GM19023 (cell line): ENCODE measurements around the gene CERS6.
"Not testable (repeated sequence)": the region's sequence is repeated elsewhere in the genome, so short reads cannot be mapped to it uniquely, and the experiment has no call there.

Experiments
- ATAC-seq: cut with Tn5 transposase; IDR thresholded peaks from one replicate; pipeline ENCODE4 v1.9.1; 2021; ENCODE audit warnings: mild to moderate bottlenecking, moderate library complexity; ENCODE audit not compliant: unreplicated experiment

Gene CERS6

DNA sequence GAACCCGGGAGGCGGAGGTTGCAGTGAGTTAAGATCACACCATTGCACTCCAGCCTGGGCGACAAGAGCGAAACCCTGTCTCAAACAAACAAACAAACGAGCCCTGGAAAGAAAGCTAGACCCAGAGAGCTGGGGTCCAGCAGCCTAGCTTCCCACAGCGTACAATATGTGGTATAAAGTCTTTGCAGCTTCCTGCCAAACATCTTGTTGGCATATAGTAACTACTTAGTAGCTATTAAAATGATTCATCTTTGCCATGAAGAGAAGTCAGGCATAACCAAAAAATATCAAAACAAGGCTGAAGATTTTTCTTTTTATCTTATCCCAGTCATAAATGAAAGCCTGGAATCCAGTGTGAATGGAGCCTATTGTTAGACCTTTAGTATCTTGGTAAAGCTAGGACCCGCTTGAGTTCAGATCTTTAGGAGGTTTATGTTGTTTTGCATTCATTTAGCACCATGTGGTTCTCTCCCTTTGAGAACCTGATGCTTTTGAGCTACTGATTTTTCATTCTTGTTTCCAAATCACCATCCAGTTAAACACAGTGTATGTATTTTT, 206.7 kb downstream of the CERS6 start:
- no peak for ATAC-seq

DNA sequence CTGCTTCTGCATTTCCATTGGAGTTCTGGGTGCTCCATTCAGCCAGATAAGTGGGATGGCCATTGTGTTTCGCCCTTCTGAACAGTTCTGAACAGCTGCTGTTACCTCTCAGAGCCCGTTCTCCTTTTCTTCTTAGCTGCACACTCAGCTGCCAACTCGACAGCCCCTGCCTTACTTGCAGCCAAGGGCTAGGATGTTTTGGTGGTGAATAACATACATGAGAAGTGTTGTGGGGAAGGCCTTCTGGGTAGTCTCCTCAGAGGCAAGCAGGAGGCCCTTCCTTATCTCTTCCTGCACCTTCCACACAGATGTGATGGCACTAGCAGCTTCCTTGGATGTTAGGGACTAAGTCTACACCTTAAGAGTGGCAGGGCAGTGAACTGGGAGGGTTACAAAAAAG, 207.9 kb downstream of the CERS6 start:
- no peak for ATAC-seq

DNA sequence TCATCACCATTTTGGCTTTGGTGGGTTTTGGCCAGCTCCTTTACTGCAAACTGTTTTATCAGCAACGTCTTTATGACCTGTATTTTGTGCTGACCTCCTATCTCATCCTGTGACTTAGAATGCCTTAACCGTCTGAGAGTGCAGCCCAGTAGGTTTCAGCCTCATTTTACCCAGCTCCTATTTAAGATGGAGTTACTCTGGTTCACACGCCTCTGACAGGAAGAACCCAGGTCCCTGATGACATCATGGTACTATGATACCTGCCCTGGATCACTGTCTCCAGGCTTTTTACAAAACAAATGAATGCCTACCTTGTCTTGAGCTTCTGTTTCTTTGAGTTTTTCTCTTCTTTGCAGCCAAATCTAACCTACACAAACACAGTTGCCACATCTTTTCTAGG, 208.6 kb downstream of the CERS6 start:
- ATAC-seq = not testable (repeated sequence)

DNA sequence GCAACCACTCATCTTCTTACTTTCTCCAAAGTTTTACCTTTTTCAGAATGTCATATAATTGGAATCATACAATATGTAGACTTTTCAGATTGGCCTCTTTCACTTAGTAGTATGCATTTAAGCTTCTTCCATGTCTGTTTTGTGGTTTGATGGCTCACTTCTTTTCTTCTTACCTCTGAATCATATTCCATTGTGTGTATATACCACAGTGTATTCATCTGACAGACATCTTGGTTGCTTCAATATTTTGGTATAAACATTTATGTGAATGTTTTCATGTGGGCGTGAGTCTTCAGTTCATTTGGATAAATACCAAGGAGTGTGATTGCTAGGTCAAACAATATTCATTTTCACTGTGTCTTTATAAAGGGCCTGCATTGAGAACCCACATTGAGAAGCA, 210.3 kb downstream of the CERS6 start:
- ATAC-seq = no peak

DNA sequence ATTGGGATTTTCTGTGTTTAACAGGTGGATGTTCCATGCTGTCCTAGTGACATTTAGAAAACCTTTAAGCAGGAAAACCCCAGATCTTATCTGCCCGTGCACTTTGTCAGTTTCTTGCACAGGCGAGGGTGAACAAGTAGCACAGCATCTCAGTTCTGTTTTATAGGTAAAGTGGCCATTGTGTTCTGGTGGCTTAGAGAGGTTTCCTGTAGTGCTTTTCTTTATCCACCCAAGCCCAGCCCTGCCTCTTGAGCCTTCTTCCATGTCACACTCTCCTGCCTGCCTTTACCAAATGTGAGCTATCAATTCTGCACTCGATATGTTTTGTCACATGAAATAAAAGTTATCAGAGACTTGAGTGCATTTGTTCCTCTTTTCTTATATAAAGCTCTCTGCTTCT, 211.1 kb downstream of the CERS6 start:
- ATAC-seq = no peak

DNA sequence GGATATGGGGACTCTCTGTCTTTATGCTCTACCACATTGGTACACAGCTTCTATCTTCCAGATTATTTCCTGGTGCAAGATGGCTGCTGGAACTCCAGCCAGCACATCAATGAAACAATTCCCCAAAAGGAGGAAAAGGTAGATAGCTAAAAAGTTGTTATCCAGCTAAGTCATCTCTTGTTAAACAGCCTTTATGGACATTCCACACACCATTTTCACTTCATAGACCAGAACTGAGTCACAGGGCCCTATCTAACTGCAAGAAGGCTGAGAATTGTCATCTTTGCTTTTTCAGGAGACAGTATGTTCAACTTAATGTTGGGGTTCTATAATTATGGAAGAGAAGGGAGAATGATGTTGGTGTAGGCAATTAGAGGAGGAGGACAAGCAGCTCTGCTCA, 213.1 kb downstream of the CERS6 start:
- no peak for ATAC-seq

DNA sequence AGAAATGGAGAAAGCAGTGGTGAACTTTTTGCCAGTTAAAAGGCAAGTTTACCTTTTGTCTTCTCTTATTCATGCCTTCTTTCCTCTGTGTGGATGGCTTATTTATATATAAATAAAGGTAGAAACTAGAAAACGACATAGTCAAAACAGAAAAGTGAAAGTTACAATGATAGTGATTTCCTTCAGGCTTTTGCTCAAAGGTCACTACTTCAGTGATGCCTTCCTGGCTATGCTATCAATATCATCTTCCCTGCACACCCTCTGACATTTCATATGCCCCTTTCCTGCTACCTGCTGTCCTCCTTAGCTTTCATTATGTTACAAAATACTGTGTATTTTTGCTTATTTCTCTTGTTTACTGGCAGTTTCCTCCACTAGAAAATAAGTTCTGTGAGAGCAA, 214.4 kb downstream of the CERS6 start:
- no peak for ATAC-seq

DNA sequence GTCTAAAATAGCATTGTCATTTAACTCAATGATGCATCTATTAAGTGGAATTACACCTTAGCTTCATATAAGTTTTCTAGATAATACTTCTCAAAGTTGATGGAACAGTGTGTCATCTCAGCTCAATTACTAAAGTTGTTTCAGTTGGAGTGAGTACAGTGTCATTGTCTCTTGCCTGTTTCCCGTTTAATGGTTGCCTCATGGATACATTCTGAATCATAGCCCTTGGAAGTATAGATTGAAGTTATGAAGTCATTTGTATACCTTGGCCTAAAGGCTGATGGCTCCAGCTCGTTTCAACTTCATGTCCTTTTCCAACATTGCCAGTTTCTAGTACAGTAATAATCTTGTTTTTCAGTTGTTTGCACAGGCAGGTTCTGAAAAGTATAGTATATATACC, 215.9 kb downstream of the CERS6 start:
- ATAC-seq = no peak

DNA sequence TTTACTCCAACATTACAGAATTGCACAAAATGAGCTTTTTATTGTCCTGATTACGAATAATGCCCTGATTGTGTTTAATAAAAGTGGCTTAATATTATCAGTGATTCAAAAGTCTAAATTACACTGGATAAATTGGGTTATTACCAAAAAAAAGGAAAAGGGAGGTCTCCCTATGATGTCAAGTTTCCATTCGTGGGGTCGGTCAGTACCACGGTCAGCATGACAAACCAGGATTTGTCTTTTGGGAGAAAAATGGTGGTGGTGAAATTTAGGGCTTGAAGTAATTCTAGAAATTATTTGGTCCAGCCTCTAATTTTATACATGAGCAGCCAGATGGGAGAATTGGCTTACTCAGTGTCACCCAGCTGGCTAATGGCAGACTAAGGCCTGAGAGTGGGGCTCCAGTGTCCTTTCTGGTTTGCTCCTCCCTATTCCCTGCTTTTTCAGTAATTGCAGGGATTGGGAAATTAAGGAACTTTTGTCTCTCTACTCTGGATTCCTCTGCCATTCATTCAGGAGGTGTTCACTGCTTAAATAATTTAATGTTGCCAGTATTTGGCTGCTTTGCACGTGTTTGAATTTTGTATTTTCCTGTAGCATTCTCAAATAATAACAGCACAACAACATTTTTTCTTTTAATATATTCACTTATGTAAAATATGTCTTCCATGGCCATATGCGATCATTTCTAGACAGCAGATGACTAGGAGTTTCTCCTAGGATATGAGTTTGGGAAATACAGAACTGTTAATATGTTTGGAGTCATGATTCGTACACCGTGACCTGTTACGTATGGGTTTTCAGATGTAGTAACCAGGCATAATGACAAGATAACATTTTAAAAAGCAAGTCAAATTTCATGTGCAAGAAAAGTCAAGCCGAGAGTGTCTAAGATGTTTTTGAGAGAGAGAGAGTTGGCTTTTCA, 217.5 kb downstream of the CERS6 start:
- no peak for ATAC-seq

DNA sequence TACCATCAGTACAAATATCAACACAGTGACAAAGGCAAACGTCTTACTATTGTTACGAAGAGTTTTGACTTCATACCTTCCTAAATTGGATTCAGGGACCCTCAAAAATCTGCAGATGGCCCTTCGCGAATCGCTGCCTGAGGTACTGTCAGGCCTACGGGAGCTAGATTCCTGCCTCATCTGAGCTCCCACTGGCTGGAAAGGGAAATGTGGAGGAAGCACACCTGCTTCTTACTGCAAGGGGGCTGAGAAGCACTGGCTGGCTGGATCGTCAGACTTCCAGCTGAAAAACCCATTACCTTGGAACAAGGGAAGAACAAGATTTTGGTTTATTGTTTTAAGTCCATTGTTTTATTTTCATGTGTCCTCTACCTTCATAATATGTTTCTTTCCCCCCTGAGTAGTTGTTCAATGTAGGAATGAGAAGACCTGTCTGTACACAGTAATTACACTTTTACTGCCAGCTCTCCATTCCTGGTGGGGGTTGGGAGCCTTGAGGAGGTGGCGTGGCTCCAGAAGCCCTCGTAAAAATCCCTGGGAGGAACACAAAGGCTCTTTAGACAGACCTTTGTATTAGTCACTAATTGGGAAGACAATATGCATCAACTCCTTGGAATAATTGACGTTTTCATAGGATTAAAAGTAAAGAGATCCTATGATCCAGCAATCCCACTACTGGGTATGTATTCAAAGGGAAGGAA, 222.2 kb downstream of the CERS6 start:
- ATAC-seq = no peak

DNA sequence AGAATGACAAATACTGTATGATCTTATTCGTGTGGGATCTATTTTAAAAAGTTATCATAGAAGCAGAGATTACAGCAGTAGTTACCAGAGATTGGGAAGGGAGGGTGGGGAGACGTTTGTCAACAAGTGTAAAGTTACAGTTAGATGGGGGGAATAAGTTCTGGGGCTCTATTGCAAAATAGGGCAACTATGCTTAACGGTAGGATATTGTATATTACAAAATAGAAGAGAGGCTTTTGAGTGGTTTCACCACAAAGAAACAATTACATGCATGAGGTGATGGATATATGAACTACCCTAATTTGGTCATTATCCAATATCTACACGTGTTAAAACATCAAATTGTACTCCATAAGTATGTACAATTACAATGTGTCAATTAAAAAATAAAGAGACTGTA, 223.0 kb downstream of the CERS6 start:
- ATAC-seq = no peak

DNA sequence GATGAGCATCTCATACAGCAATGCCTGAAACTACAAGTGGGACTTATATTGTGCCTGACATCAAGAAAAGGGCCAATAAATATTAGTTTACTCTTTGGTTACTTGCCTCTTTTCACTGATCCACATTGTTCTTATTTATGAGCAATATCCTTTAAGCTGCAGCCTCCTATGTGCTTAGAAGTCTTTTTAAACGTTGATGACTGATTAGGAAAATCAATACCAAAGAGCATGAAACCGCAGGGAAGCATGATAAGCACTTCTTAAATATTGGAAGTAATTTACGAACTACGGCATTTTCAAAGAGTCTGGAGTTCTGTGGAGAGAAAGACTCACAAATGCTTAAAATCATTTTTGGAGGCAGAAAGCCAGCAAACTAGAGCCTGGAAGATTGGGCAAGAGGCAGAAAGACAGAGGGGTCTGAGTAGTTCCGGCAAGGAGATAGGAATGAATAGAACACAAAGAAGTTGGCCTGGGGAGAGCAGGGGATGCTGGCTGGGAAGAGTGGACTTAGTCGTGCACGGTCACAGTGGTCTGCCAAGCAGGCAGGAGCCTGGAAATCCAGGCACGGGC, 223.8 kb downstream of the CERS6 start:
- ATAC-seq = no peak

DNA sequence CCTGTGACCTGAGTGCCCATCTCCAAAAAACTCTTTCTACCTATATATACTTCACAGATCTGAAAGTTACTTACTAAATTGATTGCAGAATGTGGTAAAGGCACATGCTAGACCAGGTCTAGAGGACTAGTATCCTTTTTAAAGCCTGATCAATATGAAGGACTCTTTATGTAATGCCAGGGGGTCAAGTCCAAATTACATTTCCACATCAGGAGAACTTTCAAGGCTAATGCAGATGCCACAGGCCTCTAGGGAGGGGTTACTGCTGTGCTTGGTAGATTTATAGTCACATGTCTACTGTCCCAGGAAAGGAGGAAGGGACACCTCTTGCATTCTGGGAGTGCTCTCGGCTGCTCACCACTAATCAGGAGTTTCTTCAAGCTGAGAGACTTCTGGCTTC, 227.9 kb downstream of the CERS6 start:
- no peak for ATAC-seq

DNA sequence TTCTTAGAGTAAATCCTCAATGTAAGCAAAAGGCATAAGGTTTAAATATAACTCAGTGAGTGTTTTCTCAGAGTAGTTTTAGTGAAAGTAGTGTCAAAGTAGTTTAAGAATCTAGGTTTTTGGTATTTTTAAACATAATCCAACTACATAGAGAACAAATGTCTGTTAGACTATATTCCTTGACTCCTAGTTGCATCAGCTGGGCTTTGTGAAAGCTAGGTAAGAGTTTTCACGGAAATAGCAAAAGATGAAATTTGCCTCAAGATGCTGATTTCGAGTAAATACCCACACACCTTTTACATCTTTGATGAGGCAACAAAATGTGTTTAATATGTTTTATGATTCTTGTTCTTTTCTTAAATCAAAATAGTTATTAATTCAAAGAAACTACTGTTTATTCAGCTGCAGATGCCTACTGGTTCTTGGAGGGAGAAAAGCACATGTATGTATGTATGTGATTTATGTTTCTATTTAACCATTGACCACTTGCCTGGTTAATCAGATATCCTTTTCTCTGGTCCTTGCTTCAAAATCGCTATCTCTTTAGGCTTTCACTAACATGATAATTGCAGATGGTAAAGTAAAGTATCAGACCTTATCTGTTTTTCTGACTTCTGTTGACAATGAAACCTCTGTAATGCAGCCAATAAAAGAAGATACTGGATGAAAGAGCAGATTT, 229.0 kb downstream of the CERS6 start:
- ATAC-seq = no peak

DNA sequence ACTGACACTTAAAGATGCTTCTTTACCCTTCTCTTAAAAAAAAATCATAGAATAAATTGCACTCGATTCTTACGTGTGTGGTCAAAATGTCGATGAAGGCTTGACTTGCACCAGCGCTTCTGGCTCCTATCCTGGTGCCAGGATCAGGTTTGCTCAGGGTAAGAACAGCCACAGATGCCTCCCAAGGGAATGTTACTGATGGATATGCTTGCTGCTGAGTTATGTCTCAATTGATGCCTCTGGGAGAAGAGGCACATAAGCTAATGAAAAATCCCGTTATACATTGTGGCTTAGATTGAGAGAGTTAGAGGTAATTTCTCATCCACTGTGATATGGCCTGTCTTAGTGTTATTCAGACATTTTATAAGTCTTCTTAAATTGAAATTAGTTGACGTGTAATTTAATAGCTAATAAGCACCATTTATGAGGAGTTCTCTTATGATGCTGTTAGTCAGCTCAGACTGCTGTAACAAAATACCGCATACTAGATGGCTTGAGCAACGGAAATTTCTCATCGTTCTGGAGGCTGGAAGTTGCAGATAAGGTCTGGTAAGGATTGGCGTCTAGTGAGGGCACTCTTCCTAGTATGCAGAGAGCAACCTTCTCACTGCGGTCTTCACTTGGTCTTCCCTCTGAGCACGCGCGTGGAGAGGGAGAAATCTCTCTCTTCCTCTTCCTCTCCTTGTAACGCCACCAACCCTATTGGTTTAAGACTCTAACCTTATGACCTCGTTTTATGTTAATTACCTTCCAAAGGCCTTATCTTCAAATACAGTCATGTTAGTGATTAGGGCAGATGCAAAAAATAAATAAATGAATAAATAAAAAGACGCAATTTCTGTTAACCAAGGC, 229.8 kb downstream of the CERS6 start:
- no peak for ATAC-seq

DNA sequence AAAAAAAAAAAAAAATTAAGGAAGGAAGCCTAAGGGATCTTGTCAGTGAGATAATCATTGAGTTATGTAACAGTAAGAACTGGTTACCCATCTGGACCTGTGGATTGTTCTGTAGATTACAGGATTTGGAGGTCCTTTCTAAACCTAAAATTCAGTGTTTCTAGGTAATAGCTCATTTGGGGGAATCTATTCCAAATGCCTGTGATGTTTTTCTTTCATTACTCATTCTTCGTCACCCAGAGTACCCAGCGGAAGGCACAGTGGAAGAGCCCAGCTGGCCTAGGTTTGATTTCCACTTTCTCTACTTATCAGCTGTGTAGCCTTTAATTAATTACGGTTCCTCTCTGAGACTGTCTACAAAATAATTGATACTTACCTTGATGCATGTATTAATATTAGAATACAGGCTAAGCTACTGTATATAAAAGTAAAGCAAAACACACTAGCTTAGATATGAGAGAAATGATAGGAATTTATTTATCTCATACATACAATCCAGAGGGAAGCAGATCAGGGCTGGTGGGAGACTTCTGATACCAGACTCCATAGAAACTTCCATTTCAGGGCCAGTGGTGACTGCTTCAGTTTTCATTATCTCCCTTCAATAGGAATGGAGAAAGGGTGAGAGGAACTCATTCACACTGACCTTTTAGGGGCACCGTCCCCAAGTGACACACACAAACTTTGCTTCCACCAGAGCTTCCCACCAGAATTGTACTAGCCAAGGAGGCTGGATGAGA, 230.6 kb downstream of the CERS6 start:
- no peak for ATAC-seq

DNA sequence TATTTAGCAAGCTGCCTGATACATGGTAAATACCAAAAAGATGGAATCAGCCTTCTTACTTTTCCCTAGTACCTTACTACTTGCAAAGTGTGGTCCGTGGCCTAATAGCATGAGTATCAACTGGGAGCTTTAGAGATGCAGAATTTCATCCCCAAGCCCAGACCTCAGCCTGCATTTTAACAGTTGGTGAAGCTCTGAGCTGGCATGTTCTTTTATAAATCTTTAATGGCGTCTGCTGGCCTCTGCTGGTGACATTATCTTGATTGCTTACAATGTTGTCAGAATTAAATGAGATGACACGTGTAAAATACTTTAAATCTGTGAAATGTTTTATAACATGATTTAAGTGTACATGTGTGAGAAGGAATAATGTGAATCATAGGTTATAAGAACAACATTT, 231.2 kb downstream of the CERS6 start:
- ATAC-seq = no peak

DNA sequence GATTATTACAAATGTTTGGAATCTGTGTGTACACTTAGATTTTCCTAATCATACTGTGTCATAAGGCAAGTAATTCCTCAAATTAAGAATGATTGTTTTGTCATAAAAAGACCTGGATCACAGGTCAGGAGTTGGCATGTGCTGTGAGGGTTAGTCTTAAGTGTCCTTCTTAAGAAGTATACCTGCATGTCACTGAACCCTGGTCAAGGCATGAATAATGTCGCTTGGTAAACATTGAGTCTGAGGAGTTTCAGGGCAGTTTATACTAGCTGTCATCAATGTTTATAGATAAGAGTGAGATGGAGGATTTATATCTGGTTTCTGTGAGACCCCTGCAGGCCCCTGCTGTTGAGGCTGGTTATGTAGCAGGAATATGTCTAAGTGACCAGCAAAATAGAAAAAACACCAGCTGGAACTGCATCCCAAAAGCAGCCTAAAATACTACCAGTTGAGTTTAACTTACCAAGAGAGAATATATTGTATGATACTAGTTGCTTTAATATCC, 234.4 kb downstream of the CERS6 start:
- ATAC-seq = no peak

DNA sequence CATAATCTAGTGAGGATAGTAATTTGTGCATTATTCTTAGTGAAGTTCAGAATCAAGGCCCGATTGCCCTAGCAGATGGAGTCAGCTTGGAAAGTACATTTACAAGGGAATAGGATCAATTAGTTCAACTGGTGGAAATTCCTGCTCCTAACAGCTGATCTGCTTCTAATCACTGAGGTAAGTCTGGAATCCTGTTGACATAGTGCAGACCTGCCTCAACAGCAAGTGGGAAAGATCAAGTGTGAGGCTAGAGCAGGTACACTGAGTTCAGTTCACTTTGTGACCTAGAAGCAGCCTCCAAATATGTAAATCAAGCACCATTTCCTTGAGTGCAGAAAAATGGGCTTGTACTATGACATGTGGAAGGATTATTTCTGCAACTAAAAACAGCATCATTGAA, 235.1 kb downstream of the CERS6 start:
- no peak for ATAC-seq
